ENCODE results near the gene DICER1.

DNA sequence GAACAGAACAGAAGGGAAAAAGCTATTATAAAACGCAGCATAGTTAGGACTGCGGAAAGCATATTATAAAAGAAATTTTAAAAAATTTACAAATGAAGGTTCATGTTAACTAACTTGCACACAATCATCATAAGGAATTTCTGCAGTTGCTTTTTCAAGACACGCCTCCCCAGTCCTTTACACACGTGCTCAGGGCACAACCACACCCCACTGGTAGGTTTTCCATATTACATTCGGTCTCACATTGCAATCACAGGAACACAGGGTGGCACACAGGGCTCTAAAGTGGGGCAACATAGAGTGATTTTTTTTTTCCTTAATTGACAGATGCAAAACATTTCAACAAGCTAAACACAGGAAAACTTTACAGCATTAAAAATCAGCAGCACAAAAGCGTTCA lies 69.7 kb downstream of the DICER1 start:
- TF ChIP-seq, protein P1, sequence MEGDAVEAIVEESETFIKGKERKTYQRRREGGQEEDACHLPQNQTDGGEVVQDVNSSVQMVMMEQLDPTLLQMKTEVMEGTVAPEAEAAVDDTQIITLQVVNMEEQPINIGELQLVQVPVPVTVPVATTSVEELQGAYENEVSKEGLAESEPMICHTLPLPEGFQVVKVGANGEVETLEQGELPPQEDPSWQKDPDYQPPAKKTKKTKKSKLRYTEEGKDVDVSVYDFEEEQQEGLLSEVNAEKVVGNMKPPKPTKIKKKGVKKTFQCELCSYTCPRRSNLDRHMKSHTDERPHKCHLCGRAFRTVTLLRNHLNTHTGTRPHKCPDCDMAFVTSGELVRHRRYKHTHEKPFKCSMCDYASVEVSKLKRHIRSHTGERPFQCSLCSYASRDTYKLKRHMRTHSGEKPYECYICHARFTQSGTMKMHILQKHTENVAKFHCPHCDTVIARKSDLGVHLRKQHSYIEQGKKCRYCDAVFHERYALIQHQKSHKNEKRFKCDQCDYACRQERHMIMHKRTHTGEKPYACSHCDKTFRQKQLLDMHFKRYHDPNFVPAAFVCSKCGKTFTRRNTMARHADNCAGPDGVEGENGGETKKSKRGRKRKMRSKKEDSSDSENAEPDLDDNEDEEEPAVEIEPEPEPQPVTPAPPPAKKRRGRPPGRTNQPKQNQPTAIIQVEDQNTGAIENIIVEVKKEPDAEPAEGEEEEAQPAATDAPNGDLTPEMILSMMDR (IDR thresholded peaks at IDR 0.05; ENCODE audit: low read depth, low read length) = no peak
- no peak for TF ChIP-seq EZH2phosphoT487 (IDR thresholded peaks at IDR 0.05; ENCODE audit: low read depth)
